Inflammatory macrophage (primary cell): ENCODE data around the gene SSX3.
"Not testable (repeated sequence)": the region's sequence is repeated elsewhere in the genome, so short reads cannot be mapped to it uniquely, and the experiment has no call there.

Experiments
- DNase-seq, 2 donors: peaks; one replicate each; pipeline ENCODE4 v3.0.0-alpha.2; 2020 to 2022
- total RNA-seq, 18 experiments: gene quantifications; one replicate each; lab custom pipeline; 2026; ENCODE audit warnings: mixed read lengths in 6 of 18, inconsistent platforms in 2 of 18; lab: John Stamatoyannopoulos, UW

The SSX3 gene, protein sequence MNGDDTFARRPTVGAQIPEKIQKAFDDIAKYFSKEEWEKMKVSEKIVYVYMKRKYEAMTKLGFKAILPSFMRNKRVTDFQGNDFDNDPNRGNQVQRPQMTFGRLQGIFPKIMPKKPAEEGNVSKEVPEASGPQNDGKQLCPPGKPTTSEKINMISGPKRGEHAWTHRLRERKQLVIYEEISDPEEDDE
- 0 to 0.62 (median 0) reads per million in 18 experiments for total RNA-seq

DNA sequence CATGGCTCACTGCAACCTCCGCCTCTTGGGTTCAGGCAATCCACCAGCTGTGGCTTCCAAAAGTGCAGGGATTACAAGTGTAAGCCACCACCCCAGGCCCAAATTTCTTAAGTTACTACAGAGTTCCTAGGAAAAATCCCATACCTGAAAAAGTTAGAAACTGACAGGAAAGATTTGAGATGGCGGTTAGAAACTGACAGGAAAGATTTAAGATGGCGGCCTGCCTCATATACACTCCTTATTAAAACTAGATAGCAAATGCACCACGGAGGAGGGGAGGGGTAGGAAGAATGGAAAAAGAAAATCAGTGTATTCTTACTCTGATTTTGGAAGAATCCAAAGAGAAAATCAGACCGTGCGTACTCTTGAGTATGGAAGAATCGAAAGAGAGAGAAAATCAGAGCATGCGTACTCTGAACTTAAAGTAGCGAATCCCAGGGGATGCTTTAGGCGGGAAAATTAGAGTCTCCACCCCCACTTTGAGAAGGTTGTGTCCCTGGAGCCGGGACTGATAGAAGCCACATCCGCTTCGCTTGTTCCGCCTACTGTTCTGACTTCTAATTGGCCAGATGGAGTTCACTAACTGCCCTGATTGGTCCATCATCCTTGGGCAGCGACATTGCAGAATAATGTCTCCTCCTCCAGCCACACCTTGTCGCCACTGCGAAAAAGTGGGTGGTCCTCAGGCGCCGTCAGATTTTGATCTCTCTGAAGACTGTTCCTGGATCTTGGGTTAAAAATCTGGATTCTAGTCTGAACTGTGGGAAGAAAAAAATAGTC lies at the start of gene SSX3:
SSX3 (minus strand) TSS at position 389 of the 780 bp plus-strand sequence. CDS start 1,454 bp downstream, outside the sequence.
- DNase-seq: not testable (repeated sequence)

DNA sequence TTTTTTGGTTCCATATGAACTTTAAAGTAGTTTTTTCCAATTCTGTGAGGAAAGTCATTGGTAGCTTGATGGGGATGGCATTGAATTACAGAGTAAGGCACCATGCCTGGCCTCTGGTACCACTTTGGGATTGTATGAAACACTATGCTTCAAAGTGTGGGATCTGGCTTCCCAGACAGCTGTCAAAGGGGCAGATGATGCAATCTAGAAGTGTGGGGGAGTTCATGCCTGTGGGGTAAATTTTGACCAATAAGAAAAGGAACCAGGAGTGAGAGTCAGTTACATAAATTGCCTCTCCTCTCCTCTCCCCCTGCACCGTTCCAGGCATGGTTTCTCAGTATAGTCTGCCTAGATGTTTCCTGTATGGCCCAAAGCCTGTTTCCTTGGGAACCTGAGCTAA lies 41.3 kb upstream of the SSX3 start:
- DNase-seq: peak in 1 of 2 donors; percentile 0

DNA sequence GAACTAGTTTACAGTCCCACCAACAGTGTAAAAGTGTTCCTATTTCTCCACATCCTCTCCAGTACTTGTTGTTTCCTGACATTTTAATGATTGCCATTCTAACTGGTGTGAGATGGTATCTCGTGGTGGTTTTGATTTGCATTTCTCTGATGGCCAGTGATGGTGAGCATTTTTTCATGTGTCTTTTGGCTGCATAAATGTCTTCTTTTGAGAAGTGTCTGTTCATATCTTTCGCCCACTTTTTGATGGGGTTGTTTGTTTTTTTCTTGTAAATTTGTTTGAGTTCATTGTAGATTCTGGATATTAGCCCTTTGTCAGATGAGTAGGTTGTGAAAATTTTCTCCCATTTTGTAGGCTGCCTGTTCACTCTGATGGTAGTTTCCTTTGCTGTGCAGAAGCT lies 40.4 kb upstream of the SSX3 start:
- not testable (repeated sequence) for DNase-seq

DNA sequence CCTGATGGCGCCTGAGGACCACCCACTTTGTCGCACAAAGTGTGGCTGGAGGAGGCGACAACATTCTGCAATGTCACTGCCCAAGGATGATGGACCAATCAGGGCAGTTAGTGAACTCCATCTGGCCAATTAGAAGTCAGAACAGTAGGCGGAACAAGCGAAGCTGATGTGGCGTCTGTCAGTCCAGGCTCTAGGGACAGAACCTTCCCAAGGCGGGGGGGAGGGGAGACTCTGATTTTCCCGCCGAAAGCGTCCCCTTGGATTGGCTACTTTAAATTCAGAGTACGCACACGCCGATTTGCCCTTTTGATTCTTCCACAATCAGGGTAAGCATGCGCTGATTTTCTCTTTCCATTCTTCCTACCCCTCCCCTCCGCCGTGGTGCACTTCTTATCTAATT lies 26.7 kb upstream of the SSX3 start, which contains the start of gene SSX4:
SSX4 (plus strand) TSS at position 301 of the 400 bp plus-strand sequence. CDS start 515 bp downstream, outside the sequence.
- not testable (repeated sequence) for DNase-seq

DNA sequence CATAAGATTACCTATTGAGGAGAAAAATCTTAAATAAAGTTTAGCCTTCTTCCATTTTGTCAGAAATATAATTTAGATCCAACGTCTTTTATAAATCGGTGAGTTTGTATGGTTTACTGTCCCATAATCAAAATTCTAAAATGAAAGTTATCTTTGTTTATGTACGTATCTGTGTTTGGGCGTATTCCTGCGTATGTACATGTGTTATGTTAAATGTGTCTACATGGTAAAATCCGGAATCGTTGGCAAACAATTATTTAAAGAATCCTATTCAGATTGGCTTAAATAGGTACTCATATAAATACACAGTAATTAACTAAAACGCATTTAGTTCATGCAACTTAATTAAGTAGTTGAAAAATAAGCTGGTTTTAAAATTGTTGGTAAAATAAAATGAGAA lies 13.9 kb upstream of the SSX3 start:
- not testable (repeated sequence) for DNase-seq

DNA sequence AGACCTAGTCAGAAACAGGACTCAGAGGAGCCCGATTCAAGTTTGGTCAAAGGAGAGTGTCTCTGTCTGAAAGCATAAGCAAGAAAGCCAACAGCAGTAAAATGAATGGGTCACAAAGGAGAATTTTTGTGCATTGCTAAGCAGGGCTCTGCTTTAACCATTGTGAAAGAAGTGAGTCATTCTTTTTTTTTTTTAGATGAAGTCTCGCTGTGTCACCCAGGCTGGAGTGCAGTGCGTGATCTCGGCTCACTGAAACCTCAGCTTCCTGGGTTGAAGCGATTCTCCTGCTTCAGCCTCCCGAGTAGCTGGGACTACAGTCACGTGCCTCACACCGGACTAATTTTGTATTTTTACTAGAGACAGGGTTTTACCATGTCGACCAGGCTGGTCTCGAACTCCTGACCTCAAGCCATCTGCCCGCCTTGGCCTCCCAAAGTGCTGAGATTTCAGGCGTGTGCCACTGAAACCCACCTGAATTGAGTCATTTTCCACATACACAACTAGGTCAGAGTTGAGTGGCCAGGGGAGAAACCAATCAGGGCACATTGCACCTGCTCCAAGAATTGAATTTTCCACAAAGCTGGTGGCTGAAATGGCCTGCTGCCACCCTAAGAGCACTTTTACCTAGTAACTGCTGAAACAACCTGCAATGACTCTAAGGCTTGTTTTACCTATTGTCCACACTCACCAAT lies 11.4 kb upstream of the SSX3 start:
- DNase-seq: not testable (repeated sequence)

DNA sequence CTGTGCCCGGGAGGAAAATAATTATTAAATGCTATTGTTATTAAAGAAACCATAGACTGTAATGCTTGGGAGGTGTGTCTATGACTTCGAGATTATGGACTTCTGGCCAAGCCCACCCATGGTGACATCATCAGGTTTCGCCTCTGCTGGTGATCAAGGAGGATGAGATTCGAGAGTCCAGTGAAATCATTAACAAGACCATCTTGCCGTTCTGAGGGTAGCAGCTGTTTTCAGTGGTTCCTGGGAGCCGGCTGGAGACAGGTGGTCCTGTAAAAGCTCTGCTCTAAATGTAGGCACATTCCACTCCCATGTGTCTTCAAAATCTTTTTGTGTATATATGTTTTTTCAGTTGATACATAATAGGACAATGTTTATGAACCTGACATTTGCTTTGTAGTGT lies 2.8 kb upstream of the SSX3 start:
- not testable (repeated sequence) for DNase-seq

DNA sequence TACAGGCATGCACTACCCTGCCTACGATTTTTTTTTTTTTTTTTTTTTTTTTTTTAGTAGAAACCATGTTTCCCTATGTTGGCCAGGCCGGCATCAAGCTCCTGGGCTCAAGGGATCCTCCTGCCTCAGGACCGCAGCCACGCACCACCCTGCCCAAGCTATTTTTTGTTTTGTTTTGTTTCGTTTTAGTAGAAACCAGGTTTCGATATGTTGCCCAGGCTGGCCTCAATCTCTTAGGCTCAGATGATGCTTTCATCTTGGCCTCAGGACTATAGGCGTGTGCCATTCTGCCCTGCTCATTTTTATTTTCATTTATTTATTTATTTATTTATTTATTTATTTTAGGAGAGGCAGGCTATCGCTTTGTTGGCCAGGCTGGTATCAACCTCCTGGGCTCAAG lies 1.2 kb upstream of the SSX3 start:
- no peak for DNase-seq

DNA sequence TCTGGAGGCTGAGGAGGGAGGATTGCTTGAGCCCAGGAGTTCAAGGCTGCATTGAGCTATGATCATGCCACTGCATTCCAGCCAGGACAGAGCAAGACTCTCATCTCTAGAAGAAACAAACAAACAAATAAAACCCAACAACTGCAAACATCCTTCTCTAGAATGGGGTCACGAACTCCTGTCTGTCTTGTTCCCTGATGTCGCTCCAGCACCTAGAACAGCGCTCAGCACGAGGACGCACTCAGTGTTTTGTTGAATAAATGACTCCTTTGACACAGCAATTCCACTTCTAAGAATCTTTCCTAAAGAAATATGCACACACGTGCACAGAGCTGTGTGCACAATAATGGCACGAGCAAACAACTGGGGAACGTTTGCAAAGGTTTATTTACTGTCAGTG lies 10.4 kb downstream of the SSX3 start:
- DNase-seq: not testable (repeated sequence)

DNA sequence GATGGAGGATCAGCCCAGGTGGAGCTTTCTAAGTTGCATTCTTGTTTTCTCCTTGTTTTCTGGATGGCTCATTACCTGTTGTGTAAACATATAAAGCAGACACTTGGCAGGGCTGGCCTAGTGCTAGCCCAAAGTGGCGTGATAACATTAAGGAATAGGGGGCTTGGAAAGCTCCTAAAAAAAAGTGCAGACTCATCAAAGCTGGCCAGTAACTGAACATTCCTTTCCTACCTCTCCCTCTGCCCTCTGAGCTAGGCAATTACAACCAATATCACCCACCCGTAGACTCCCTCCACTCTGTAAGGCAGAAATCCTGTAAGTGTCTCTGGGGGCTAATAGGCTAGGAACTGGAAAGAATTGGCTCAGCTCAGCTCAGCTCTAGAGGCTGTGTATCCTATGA lies 42.5 kb downstream of the SSX3 start:
- not testable (repeated sequence) for DNase-seq

DNA sequence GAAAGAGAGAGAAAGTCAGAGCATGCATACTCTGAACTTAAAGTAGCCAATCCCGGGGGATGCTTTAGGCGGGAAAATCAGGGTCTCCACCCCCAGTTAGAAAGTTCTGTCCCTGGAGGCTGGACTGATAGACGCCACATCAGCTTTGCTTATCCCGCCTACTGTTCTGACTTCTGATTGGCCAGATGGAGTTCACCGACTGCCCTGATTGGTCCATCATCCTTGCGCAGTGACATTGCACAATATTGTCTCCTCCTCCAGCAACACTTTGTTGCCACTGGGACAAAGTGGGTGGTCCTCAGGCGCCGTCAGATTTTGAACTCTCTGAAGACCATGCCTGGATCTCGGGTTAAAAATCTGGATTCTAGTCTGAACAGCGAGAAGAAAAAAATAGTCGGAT lies 50.3 kb downstream of the SSX3 start:
- DNase-seq: no peak
